ENCODE results near the gene MEA1.

DNA sequence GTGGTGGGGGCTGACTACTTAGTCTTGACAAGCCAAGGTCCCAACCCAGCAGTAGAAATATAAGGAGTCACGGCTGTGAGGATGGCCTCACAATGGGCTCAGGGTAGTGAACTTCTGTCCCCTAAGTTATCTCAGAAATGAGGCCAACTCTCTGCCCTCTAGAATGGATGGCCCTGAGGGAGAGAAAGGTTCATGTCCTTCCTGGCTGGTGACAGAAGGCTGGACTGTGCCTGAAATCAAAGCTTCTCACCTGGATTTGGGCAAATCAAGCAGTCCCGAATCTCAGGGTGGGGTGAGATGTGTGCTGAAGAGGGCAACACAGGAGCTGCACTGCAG, 20.4 kb upstream of the MEA1 start:
- TF ChIP-seq CTCF (IDR thresholded peaks at IDR 0.05) (no peak), EZH2 (IDR thresholded peaks at IDR 0.05) (no peak), EZH2phosphoT487 (IDR thresholded peaks at IDR 0.05) (no peak)
